Activated CD8-positive, alpha-beta T cell treated with anti-CD3 and anti-CD28 coated beads, Interleukin-2, amount 10 ng/mL, durations not matched to agents 7 days and 5 days (primary cell): ENCODE data around the gene SLC9A5. TPM values are rescaled to one million over a fixed set of nuclear protein-coding genes. Genes with fewer than 3 reads are reported as not detected.

Experiments used
- ATAC-seq: fragments of 150-1000 bp; cut with Tn5 transposase; one replicate; pipeline ENCODE4 v1.10.0; 2021; ENCODE audit warnings: moderate library complexity
- CTCF ChIA-PET: fragments of 350-600 bp; sonication (Branson Sonifier 250); formaldehyde crosslinking; loops from one replicate; lab custom pipeline; 2021; ENCODE audit warnings: antibody characterized with exemption; lab: Charles Lee
- POLR2A ChIA-PET: fragments of 350-600 bp; sonication (Branson Sonifier 250); formaldehyde crosslinking; loops from one replicate; lab custom pipeline; 2021; ENCODE audit warnings: antibody characterized with exemption; lab: Charles Lee
- DNase-seq: peaks from one replicate; pipeline ENCODE4 v3.0.0-alpha.2; 2020
- H3K27ac Mint-ChIP-seq: one replicate; pipeline ENCODE4 v1.8.0; 2021; ENCODE audit warnings: mild to moderate bottlenecking, mixed read lengths
- H3K27me3 Mint-ChIP-seq: one replicate; pipeline ENCODE4 v1.8.0; 2021; ENCODE audit warnings: low read depth, mixed read lengths
- H3K36me3 Mint-ChIP-seq: one replicate; pipeline ENCODE4 v1.8.0; 2021; ENCODE audit warnings: low read depth, mixed read lengths
- H3K4me1 Mint-ChIP-seq: one replicate; pipeline ENCODE4 v1.8.0; 2021; ENCODE audit warnings: low read depth, mixed read lengths
- H3K4me3 Mint-ChIP-seq: one replicate; pipeline ENCODE4 v1.8.0; 2021; ENCODE audit warnings: mild to moderate bottlenecking, mixed read lengths
- H3K9me3 Mint-ChIP-seq: one replicate; pipeline ENCODE4 v1.8.0; 2022; ENCODE audit warnings: mixed read lengths; ENCODE audit not compliant: insufficient read depth
- total RNA-seq, 2 experiments: library from RNA; stranded (reverse); gene quantifications; one replicate each; pipeline ENCODE4 v1.2.3, GENCODE V29; 2021

SLC9A5 gene
- total RNA-seq, 2 experiments from 2014 or later, result 3.1 to 4.1 TPM

GRCh38 chr16:67287960-67288359 lies 39.2 kb downstream of the SLC9A5 start:
- peaks cover 14% of the 10 kb centered on the region for H3K4me1 Mint-ChIP-seq
- no peak for ATAC-seq
- ChIA-PET CTCF (interaction anchor here (1.3 to 1.4 kb wide), 2 partner anchors 10 to 112 kb away, joined by 3 to 5 read pairs; no protein-coding TSS in a partner anchor), POLR2A (interaction anchor here (1.6 kb wide), 1 partner anchor 10 kb away, joined by 5 read pairs; no protein-coding TSS in a partner anchor)
- DNase-seq, result no peak
- peaks cover 2% of the 10 kb centered on the region for H3K36me3 Mint-ChIP-seq
- H3K27ac Mint-ChIP-seq, result no peak overlapping the region
- no peak overlapping the region for H3K4me3 Mint-ChIP-seq
- no peaks in the 10 kb centered on the region for H3K9me3 Mint-ChIP-seq
- no peaks in the 10 kb centered on the region for H3K27me3 Mint-ChIP-seq

DNA sequence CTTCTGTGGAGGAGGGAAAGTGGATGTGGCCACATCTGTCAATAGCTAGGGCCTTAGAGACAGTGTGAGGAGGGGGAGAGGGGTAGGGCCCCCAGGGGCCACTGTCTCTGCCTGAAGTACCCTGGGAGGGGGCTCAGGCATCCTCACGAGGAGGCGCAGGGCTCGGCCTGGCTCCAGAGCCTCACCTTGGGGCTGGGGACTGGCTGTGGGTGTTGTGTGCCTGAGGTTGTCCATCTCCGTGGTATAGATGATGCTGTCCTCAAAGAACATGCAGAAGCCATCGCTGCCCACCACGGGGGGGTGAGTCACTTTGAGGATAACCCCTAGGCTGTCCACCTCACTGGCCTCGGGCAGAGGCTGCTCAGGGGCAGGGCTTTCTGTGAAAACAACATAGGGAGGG lies 42.7 kb downstream of the SLC9A5 start:
- DNase-seq (no peak), ATAC-seq (no peak)
- no peak overlapping the region for H3K4me3 Mint-ChIP-seq
- ChIA-PET CTCF (interaction anchor here (1.0 kb wide), 1 partner anchor 58 kb away, joined by 3 read pairs; no protein-coding TSS in a partner anchor), POLR2A (interaction anchor here (0.6 kb wide), 1 partner anchor 45 kb away, joined by 3 read pairs; no protein-coding TSS in a partner anchor)
- peaks cover 2% of the 10 kb centered on the region for H3K27me3 Mint-ChIP-seq
- H3K27ac Mint-ChIP-seq, result no peak overlapping the region
- no peaks in the 10 kb centered on the region for H3K36me3 Mint-ChIP-seq
- H3K4me1 Mint-ChIP-seq, result peaks cover 14% of the 10 kb centered on the region
- no peaks in the 10 kb centered on the region for H3K9me3 Mint-ChIP-seq

- ATAC-seq, result no peak
- Mint-ChIP-seq H3K36me3 (no peaks in the 10 kb centered on the region), H3K4me1 (peaks cover 14% of the 10 kb centered on the region), H3K4me3 (no peak overlapping the region), H3K27ac (no peak overlapping the region), H3K27me3 (peaks cover 6% of the 10 kb centered on the region), H3K9me3 (no peaks in the 10 kb centered on the region)
- DNase-seq, result no peak
- ChIA-PET CTCF (interaction anchor here (2.8 kb wide), 1 partner anchor 33 kb away, joined by 6 read pairs; the partner anchor contains the start of genes KCTD19 and LRRC36), POLR2A (no interaction called here)
Measured at GRCh38 chr16:67294171-67294757, 45.5 kb downstream of the SLC9A5 start.

- DNase-seq, result no peak
- Mint-ChIP-seq H3K36me3 (no peaks in the 10 kb centered on the region), H3K27ac (no peak overlapping the region), H3K9me3 (no peaks in the 10 kb centered on the region), H3K4me1 (peaks cover 7% of the 10 kb centered on the region), H3K27me3 (peaks cover 6% of the 10 kb centered on the region), H3K4me3 (no peak overlapping the region)
- no peak for ATAC-seq
- ChIA-PET POLR2A (no interaction called here), CTCF (interaction anchor here (2.8 kb wide), 1 partner anchor 32 kb away, joined by 6 read pairs; the partner anchor contains the start of genes KCTD19 and LRRC36)
Measured at GRCh38 chr16:67294938-67295361, 46.2 kb downstream of the SLC9A5 start.

DNA sequence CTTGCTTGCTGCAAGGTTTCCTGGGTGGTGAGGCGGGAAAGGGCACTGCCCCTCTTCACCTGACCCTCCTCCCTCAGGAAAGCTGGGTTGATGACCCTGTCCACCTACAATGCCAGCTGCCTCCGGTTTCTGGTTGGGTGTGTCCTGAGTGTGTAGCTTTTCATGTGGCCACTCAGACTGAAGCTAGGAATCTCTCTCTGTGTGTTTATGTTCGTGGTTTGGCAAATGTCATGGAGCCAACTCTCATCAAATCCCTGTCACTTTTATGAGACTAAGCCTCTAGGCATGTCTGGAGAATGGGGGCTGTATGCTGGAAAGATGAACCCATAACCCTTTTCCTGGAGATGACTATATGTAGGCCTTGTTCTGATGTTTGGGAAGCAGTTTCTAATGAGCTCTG lies 47.6 kb downstream of the SLC9A5 start:
- H3K27ac Mint-ChIP-seq, result no peak overlapping the region
- peaks cover 6% of the 10 kb centered on the region for H3K27me3 Mint-ChIP-seq
- POLR2A ChIA-PET, result no interaction called here
- ATAC-seq, result no peak
- no peaks in the 10 kb centered on the region for H3K4me1 Mint-ChIP-seq
- no peaks in the 10 kb centered on the region for H3K9me3 Mint-ChIP-seq
- CTCF ChIA-PET, result interaction anchor here (0.9 to 2.5 kb wide), 2 partner anchors 17 to 103 kb away, joined by 3 to 7 read pairs; partner anchors contain the start of gene PLEKHG4
- no peak overlapping the region for H3K4me3 Mint-ChIP-seq
- H3K36me3 Mint-ChIP-seq, result no peaks in the 10 kb centered on the region
- no peak for DNase-seq

- no peak overlapping the region for H3K27ac Mint-ChIP-seq
- H3K4me3 Mint-ChIP-seq, result no peak overlapping the region
- H3K36me3 Mint-ChIP-seq, result no peaks in the 10 kb centered on the region
- DNase-seq, result no peak
- ATAC-seq, result no peak
- POLR2A ChIA-PET, result no interaction called here
- CTCF ChIA-PET, result no interaction called here
- no peaks in the 10 kb centered on the region for H3K9me3 Mint-ChIP-seq
- H3K27me3 Mint-ChIP-seq, result peaks cover 4% of the 10 kb centered on the region
- H3K4me1 Mint-ChIP-seq, result no peaks in the 10 kb centered on the region
Measured at GRCh38 chr16:67298277-67298676, 49.5 kb downstream of the SLC9A5 start.

GRCh38 chr16:67299269-67299668 lies 50.5 kb downstream of the SLC9A5 start:
- ATAC-seq (no peak), DNase-seq (no peak)
- Mint-ChIP-seq H3K4me1 (no peaks in the 10 kb centered on the region), H3K27me3 (peaks cover 4% of the 10 kb centered on the region), H3K36me3 (no peaks in the 10 kb centered on the region), H3K4me3 (no peak overlapping the region), H3K9me3 (no peaks in the 10 kb centered on the region), H3K27ac (no peak overlapping the region)
- ChIA-PET CTCF (no interaction called here), POLR2A (no interaction called here)

DNA sequence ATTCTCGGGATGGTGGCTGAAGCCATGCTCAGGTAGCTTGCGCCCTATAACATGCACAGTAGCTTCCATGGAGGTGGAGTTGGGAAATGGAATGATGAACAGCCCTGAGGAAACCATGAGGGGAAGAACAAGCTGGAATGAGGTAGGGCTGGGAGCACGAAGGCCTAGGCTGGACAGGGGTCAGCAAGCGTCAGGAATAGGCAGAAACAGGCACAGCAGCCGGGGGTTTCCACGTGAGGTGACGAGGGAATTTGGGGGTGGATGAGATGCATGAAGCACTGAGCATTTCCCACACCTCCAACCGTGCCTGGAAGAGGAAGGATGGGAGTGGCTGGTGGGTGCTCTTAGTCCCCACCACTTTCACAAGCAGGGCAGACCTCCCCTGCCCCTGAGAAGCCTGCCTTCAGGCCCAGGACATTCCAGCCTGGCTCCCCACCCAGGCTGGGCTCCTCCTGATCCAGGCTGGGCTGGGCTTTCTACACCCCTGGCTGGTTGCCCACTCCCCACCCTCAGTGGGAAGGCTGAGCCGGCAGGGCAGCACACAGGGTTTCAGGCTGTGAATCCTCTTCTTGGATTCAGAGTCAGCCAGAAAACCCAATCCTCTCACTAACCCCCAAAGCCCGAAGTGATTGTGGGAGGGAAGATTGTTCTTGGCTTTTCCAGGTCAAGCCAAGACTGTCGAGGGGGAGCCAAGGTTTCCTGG lies 52.5 kb downstream of the SLC9A5 start:
- H3K36me3 Mint-ChIP-seq, result no peaks in the 10 kb centered on the region
- ChIA-PET CTCF (interaction anchor here (1.1 kb wide), 1 partner anchor 98 kb away, joined by 3 read pairs; no protein-coding TSS in a partner anchor), POLR2A (no interaction called here)
- H3K27me3 Mint-ChIP-seq, result peaks cover 8% of the 10 kb centered on the region
- H3K9me3 Mint-ChIP-seq, result no peaks in the 10 kb centered on the region
- no peak for DNase-seq
- no peak overlapping the region for H3K4me3 Mint-ChIP-seq
- H3K4me1 Mint-ChIP-seq, result no peaks in the 10 kb centered on the region
- H3K27ac Mint-ChIP-seq, result no peak overlapping the region
- no peak for ATAC-seq

DNA sequence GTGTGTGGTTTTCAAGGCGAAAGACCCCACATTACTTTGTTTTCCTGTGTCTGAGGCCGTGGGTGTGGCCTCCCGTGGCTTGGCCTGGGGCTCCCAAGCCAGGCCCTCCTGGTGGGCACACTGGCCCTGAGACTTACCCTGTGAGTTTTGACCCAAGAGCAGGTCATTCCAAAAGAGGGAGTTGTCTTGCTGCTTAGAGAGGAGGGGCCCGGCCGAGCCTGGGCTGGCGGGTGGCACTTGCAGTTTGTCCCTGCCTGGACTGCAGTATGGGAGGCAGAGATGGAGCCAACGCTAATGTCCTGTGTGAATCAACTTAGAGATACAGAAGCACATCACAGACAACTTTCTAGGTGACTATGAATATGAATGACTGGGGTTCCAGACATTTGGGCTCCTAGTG lies 53.3 kb downstream of the SLC9A5 start:
- Mint-ChIP-seq H3K4me3 (no peak overlapping the region), H3K4me1 (no peaks in the 10 kb centered on the region), H3K9me3 (no peaks in the 10 kb centered on the region), H3K36me3 (no peaks in the 10 kb centered on the region), H3K27ac (no peak overlapping the region), H3K27me3 (peaks cover 8% of the 10 kb centered on the region)
- DNase-seq, result no peak
- ChIA-PET CTCF (interaction anchor here (1.1 to 1.2 kb wide), 2 partner anchors 14 to 98 kb away, joined by 3 read pairs; no protein-coding TSS in a partner anchor), POLR2A (no interaction called here)
- no peak for ATAC-seq

DNA sequence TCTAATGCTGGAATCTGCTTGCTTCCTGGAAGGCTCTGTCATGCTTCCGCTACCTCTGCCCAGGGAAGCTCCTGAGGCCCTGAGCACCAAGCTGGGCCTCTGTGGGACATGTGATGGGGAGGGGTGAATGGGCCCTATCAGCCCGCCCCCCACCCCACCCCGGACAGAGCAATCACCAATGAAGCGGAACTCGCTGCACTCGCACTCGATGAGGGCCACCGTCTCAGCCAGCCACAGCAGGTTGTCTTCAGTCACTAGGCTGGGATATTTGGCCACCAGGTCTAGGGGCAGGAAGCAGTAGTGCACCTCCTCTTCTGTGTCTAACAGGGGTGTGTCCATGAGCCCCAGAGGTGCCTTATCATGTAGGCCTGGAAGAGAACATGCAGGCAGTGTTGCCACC lies 54.2 kb downstream of the SLC9A5 start:
- POLR2A ChIA-PET, result no interaction called here
- H3K4me3 Mint-ChIP-seq, result no peak overlapping the region
- ATAC-seq (no peak), DNase-seq (no peak)
- no peaks in the 10 kb centered on the region for H3K9me3 Mint-ChIP-seq
- no peaks in the 10 kb centered on the region for H3K4me1 Mint-ChIP-seq
- CTCF ChIA-PET, result interaction anchor here (1.2 kb wide), 1 partner anchor 13 kb away, joined by 3 read pairs; no protein-coding TSS in a partner anchor
- H3K27me3 Mint-ChIP-seq, result peaks cover 5% of the 10 kb centered on the region
- H3K27ac Mint-ChIP-seq, result no peak overlapping the region
- H3K36me3 Mint-ChIP-seq, result no peaks in the 10 kb centered on the region

DNA sequence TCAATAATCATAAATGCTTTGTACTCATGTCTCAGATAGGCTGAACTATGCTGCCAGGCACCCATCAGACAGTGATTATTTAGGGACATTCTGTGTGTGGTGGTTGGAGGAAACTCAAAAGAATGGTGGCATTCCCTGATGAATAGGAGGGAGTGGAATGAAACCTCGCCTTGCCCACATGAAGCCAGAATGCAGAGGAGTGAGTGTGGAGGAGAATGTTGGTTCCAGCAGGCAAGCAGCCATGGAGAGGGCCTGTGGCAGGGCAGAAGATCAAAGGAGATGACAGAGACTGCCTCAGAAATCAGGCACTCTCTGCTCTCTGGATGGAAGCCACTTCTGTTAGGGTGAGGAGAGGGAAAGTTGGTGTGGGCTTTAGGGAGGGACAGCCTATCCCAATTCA lies 55.2 kb downstream of the SLC9A5 start:
- ChIA-PET CTCF (interaction anchor here (0.6 kb wide), 1 partner anchor 15 kb away, joined by 3 read pairs; no protein-coding TSS in a partner anchor), POLR2A (interaction anchor here (0.7 kb wide), 1 partner anchor 870 kb away, joined by 3 read pairs; no protein-coding TSS in a partner anchor)
- H3K4me1 Mint-ChIP-seq, result peaks cover 3% of the 10 kb centered on the region
- DNase-seq, result no peak
- H3K4me3 Mint-ChIP-seq, result no peak overlapping the region
- ATAC-seq, result no peak
- H3K27me3 Mint-ChIP-seq, result peaks cover 3% of the 10 kb centered on the region
- no peaks in the 10 kb centered on the region for H3K36me3 Mint-ChIP-seq
- no peak overlapping the region for H3K27ac Mint-ChIP-seq
- no peaks in the 10 kb centered on the region for H3K9me3 Mint-ChIP-seq
